NCI-H2227 treated with DMSO at 0.1 percent for 48 hours (cell line): ENCODE results near the gene KIF9.
A peak's percentile ranks its signal among the peaks of the same experiment; 100 is the strongest.
"Not testable (repeated sequence)": the region's sequence is repeated elsewhere in the genome, so short reads cannot be mapped to it uniquely, and the experiment has no call there.

ENCODE experiments used
- DNase-seq: peaks from one replicate; lab custom pipeline; 2025; lab: John Stamatoyannopoulos, UW

The KIF9 gene

GRCh38 chr3:47295322-47295721 is 12.7 kb upstream of the KIF9 start:
- DNase-seq: no peak

GRCh38 chr3:47294392-47294791 is 11.8 kb upstream of the KIF9 start:
- DNase-seq: no peak

GRCh38 chr3:47293822-47294221 is 11.2 kb upstream of the KIF9 start:
- no peak for DNase-seq

- DNase-seq: not testable (repeated sequence)
Observed at GRCh38 chr3:47291754-47292420, 9.3 kb upstream of the KIF9 start.

GRCh38 chr3:47291158-47291753 is 8.7 kb upstream of the KIF9 start:
- no peak for DNase-seq

- DNase-seq: peak; percentile 22
Observed at GRCh38 chr3:47288966-47289910, 6.6 kb upstream of the KIF9 start.

- DNase-seq: no peak
Observed at GRCh38 chr3:47283591-47284364, 1.2 kb upstream of the KIF9 start.

- DNase-seq: no peak
Observed at GRCh38 chr3:47283193-47283537, 566 bp upstream of the KIF9 start.

GRCh38 chr3:47280519-47280918 is 2.1 kb downstream of the KIF9 start:
- no peak for DNase-seq

GRCh38 chr3:47276558-47276957 is 6.0 kb downstream of the KIF9 start:
- DNase-seq: no peak

GRCh38 chr3:47274652-47275051 is 7.9 kb downstream of the KIF9 start:
- no peak for DNase-seq

- DNase-seq: no peak
Observed at GRCh38 chr3:47273564-47273963, 9.0 kb downstream of the KIF9 start.

GRCh38 chr3:47270526-47270925 is 12.1 kb downstream of the KIF9 start:
- no peak for DNase-seq

- no peak for DNase-seq
Observed at GRCh38 chr3:47267490-47267824, 15.1 kb downstream of the KIF9 start.

GRCh38 chr3:47266709-47267489 is 15.7 kb downstream of the KIF9 start:
- DNase-seq: no peak

GRCh38 chr3:47265725-47266428 is 16.7 kb downstream of the KIF9 start:
- DNase-seq: no peak

- no peak for DNase-seq
Observed at GRCh38 chr3:47265008-47265407, 17.6 kb downstream of the KIF9 start.

GRCh38 chr3:47261301-47261700 is 21.3 kb downstream of the KIF9 start:
- DNase-seq: no peak

GRCh38 chr3:47260605-47261004 is 22.0 kb downstream of the KIF9 start:
- DNase-seq: no peak

GRCh38 chr3:47259114-47259513 is 23.5 kb downstream of the KIF9 start:
- DNase-seq: no peak

GRCh38 chr3:47256331-47256730 is 26.3 kb downstream of the KIF9 start:
- DNase-seq: not testable (repeated sequence)
